PC-9 (cell line): ENCODE measurements around the gene TENM4.

Source experiments
- CTCF ChIP-seq: fragments of 200-600 bp; sonication (generic); conservative IDR thresholded peaks from 2 replicates; pipeline ENCODE4 v1.6.1; 2017; ENCODE audit warnings: mixed run types, antibody characterized with exemption, mild to moderate bottlenecking, moderate library complexity
- EZH2 ChIP-seq: fragments of 200-600 bp; sonication (generic); IDR thresholded peaks from 2 replicates; pipeline ENCODE4 v1.8.0; 2017; ENCODE audit warnings: antibody characterized with exemption, low read depth

- TF ChIP-seq CTCF (no peak), EZH2 (no peak)
These were observed 422.4 kb downstream of the TENM4 start for GRCh38 chr11:79018371-79018849.
